Amygdala (tissue), 56 donors: ENCODE measurements around the gene GJC3.
"Not testable (repeated sequence)": the region's sequence is repeated elsewhere in the genome, so short reads cannot be mapped to it uniquely, and the experiment has no call there.

Experiments used
- DNase-seq, 56 donors: peaks; one replicate each; lab custom pipeline; 2025; lab: John Stamatoyannopoulos, UW

GJC3 gene

GRCh38 chr7:99928994-99929729, at the start of gene GJC3:
TSS of gene GJC3 (minus strand) at chr7:99929620. CDS start at chr7:99929620, 0 bp downstream.
- DNase-seq = peak in 19 of 56 donors; percentile 1 to 32 (median 12)

GRCh38 chr7:99976626-99977025, 47.2 kb upstream of the GJC3 start:
- DNase-seq = no peak

GRCh38 chr7:99975782-99976521, 46.5 kb upstream of the GJC3 start, which contains the start of gene AZGP1:
TSS of gene AZGP1 (minus strand) at chr7:99976031. CDS start at chr7:99976020, 11 bp downstream.
- DNase-seq = peak in 11 of 56 donors; percentile 4 to 57 (median 26)

DNA sequence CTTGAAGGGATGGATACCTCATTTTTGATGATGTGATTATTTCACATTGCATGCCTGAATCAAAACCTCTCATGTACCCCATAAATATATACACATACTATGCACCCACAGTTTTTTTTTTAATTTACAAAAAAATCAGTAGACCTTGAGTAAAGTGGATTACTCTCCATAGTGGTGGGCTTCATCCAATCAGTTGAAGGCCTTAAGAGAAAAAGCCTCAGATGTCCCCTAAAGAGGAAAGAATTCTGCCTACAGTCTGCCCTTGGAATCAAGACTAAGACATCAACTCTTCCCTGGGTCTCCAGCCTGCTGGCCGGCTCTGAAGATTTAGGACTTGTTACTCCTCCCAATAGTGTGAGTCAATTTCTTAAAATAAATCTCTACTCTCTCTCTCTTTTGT, 45.3 kb upstream of the GJC3 start:
- no peak for DNase-seq

DNA sequence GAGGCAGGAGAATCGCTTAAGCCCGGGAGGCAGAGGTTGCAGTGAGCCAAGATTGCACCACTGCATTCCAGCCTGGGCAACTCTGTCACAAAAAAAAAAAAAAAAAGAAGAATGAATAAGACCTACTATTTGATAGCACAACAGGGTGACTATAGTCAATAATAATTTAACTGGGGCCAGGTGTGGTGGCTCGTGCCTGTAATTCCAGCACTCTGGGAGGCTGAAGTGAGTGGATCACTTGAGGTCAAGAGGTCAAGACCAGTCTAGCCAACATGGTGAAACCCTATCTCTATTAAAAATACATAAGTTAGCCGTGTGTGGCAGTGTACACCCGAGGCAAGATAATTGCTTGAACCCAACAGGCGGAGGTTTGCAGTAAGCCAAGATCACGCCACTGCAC, 44.4 kb upstream of the GJC3 start:
- not testable (repeated sequence) for DNase-seq

GRCh38 chr7:99971242-99971641, 41.8 kb upstream of the GJC3 start:
- no peak for DNase-seq

- not testable (repeated sequence) for DNase-seq
These were observed 40.4 kb upstream of the GJC3 start for GRCh38 chr7:99969813-99970212.

- DNase-seq = no peak
These were observed 39.9 kb upstream of the GJC3 start for GRCh38 chr7:99969298-99969697.

GRCh38 chr7:99958564-99959227, 29.3 kb upstream of the GJC3 start:
- no peak for DNase-seq

DNA sequence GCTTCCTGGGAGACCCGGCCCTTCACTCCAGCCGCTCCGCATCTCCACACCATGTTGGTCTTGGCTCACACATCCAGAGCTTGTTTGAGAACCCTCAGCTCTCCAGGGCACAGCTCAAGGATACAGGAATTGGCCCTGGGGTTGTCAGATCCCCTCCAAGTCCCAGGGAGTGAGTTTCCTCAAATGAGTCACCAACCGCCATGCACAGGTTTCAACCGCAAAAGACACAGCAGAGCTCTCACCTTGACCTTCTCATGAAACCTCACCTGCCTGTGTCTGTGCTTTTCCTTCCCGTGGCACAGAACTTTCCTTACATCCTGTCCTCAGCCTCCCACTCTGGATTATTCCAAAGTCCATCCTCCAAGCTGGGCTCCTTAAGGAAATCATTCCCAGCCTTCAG, 25.8 kb upstream of the GJC3 start:
- no peak for DNase-seq

DNA sequence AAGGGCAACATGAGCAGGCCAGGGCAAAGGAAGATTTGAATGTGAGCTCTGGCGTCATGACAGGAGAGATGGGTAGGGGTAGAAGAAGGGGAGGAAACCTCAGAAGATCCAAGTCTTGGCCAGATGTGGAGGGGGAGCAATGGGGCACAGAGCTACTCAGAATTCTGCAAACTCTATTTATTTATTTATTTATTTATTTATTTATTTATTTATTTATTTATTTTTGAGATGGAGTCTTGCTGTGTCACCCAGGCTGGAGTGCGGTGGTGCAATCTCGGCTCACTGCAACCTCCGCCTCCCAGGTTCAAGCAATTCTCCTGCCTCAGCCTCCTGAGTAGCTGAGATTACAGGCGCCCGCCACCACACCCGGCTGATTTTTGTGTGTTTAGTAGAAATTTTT, 25.2 kb upstream of the GJC3 start:
- DNase-seq = not testable (repeated sequence)

DNA sequence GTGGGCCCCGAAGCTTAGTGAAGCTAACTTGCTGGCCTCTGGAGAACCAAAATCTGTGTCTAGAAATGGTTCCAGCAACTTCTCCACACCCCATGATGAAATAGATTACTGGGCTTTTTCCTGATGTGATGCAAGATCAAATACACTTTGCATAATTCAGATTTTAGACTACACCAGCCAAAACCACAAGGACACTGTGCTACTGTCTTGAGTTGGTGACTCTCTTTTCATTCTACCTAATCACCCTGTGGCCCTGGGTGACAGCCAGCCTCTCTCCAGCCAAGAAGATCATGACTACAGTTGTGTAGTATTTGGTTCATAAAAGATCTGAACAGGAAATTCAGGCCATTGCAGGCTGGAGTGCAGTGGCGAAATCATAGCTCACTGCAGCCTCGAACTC, 24.2 kb upstream of the GJC3 start:
- no peak for DNase-seq

- not testable (repeated sequence) for DNase-seq
These were observed 23.2 kb upstream of the GJC3 start for GRCh38 chr7:99952649-99953048.

- not testable (repeated sequence) for DNase-seq
These were observed 21.4 kb upstream of the GJC3 start for GRCh38 chr7:99950819-99951218.

DNA sequence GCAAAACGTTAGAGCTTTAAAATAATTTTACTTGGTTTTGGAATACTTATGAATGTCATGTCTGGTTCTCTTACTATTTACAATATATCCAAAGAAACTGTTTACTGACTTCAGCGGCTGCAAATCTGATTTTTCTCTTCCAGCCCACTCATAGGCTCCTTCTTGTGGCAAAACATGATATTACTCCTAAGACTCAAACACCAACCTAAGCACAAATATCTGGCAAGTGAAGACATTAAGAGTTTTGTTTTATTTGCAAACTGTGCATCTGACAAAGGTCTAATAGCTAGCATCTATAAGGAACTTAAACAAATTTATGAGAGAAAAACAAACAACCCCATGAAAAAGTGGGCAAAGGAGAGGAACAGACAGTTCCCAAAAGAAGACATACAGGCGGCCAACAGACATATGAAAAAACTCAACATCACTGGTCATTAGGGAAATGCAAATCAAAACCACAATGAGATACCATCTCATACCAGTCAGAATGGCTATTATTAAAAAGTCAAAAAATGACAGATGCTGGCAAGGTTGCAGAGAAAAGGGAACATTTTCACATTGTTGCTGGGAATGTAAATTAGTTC, 20.3 kb upstream of the GJC3 start:
- no peak for DNase-seq

DNA sequence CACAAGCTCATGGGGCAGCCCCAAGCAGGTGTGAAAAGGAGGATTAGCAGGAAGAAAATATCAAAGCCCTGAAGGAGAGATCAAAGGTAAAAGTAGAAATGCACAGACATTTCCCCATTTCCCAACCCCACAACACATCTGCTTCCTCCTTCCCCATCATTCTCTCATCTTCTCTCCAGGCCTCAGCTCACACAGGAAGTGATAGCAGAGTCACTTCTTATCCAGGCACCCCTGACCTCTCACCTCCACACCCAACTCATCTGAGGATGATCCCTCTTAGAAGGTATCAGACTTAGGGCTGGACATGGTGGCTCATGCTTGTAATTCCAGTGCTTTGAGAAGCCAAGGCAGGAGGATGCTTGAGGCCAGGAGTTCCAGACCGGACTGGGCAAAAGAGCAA, 18.2 kb upstream of the GJC3 start:
- DNase-seq = no peak

DNA sequence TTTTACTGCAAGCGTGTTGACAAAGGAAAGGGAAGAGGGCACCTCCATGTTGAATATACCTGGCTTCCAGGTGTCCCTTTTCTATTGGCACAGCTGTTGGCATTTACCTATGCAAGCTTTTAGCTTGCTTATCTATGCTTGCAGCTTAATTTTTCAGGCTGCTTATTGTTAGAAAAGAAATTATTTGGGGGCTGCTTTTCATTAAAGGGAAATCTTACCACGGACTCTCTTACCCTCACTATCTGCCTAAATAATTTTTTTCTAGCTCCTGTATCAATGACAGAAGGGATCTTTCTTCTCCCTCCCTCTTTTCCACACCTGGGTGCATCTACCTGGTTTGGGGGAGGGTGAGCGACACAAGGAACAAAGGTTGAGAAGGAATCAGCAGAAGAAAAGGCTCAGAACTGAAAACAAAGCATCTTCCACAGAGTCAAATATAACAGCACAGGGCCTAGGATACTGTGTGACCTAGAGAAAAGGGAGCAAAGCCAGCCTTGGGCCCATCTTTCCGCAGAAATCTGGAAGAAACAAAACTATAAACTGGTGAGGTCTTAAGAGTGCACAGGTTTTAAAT, 15.2 kb upstream of the GJC3 start:
- no peak for DNase-seq

DNA sequence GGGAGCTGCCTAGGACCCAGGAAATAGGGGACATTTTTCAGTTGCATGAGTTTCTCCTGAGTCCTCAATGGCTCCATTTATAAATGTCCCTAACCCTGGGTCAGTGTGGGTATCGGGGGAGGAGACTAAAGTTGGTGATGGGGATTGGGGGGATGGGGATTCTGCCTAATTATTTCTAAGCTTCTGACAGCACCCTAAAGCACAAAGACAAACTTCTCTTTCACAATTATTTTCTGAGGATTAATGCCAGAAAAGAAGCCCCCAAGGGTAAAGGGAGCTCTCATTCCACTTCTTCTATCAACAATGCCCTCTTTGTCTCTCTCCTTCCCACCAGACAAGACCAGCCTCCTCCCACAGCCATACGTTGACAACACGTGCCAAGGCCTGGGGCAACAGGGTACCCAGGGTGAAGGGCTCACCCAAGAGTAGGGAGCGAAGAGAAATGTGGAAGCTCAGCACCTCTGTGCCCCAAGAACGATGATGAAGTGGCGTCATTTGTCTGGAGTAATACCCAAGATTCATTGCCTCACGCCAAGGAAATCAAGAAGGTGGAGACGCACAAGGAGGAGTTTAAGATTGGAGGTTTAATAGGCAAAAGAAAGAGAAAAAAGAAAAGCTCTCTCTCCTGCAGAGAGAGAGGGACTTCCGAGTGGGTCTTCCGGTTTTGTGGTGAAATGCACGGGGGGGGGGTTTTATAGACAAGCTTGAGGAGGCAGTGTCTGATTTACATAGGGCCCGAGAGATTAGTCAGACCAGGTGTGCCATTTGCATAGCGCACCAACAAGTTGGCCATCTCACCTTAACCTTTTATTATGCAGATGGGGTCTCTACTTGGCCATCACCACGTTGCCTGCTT, 14.4 kb upstream of the GJC3 start:
- DNase-seq = no peak

DNA sequence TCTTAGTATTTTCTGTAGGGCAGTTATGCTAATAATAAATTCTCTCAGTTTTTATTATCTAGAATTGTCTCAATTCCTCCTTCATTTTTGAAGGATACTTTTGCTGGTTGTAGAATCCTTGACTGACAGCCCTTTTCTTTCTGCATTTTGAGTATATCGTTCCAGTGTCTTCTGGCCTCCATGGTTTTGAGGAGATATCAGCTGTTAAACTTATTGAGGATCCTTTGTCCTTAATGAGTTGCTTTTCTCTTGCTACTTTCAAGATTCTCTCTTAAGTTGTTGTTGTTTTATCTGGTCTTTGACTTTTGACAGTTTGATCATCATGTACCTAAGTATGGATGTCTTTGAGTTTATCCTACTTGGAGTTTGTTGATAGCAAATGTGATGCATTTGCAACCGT, 8.9 kb upstream of the GJC3 start:
- no peak for DNase-seq

GRCh38 chr7:99935009-99935408, 5.6 kb upstream of the GJC3 start:
- DNase-seq = not testable (repeated sequence)
